Hematopoietic multipotent progenitor cell treated with erythropoietin and hydrocortisone succinate and interleukin-3 and kit ligand, for 8 days (in vitro differentiated cells): ENCODE results near the gene SHMT2.

Experiments
- DNase-seq: peaks from one replicate; pipeline ENCODE4 v3.0.0-alpha.2; 2015

The SHMT2 gene

GRCh38 chr12:57216014-57216911, 13.2 kb upstream of the SHMT2 start, which contains the start of gene NXPH4:
Gene NXPH4, plus strand, starts transcription at chr12:57216794. Its CDS starts 176 bp downstream, at chr12:57216970.
- no peak for DNase-seq

DNA sequence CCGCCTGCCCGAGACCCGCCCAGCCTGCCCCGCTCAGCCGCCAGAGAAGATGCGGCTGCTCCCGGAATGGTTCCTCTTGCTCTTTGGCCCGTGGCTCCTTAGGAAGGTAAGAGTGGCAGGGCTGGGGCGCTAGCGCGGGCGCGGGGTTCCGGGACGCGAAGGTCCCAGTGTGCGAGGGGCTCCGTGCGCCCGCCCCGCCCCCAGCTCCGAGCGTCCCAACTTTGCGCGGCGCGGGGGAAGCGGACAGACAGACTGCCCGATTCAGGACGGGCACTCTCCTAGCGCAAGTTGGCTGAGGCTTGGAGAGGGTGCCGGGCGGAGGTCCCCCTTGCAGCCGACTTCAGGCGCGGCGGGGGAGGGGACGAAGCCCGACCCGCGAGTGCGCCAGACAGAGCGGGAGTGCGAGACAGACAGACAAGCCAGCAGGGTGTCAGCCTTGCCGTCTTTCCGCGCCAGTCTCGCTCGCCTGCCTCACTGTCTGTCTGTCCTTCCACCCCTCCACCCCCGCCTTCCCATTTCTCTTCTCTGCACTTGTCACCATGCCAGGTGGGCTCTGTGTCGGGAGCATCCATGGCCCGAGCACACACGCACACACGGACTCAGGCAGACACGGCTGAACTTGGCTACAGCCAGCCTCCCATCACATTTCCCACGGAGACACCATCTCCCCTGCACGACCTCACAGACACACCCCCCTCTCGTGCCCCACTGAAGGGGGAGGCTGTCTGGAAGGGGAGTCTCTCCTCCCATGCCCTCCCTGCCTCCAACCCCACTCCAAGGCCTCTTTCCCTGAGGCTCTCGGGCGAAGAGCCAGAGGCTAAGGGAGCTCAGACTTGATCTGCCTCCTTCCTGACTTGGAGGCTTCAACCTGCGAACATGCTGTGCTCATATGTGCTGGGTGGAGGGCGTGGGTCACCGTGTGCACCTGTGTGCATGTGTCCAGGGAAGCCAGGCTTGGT, 12.3 kb upstream of the SHMT2 start:
- DNase-seq = no peak

GRCh38 chr12:57218030-57218853, 11.3 kb upstream of the SHMT2 start:
- no peak for DNase-seq

DNA sequence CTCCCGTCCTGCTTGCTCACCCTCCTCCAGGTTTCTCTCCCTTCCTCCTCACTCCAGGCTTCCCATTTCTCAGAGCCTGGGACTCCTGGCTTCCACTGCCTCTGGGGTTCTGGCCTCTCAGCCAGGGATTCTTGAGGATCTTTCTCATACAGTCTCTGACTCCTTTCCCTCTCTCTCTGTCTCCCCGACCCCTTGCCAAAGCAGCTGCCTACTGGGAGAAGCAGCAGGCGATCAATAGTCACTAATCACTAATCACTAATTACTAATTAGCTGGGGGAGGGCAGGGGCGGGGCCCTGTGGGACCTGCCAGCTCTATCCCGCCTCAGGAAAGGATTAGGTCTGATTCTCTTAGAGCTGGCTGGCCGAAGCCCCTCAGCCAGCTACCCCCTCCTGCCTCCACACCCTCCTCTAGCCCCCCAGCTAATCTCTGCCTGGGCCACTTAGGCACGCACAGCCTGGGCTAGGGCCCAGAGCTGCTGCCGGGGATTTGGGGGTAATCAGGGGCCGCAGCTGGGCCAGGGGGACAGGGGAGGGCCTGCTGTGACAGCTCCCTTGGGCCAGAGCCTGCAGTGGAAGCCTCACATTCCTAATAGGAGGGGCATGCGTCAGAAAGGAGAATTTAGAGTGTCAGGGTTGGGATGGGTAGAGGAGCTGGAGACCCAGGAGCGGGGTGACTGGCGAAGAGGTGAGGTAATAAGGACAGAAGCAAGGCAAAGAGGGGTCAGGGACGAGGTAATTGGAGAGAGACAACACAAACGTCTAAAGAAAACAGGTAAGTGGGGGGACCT, 10.1 kb upstream of the SHMT2 start:
- DNase-seq = no peak

GRCh38 chr12:57219993-57220754, 9.3 kb upstream of the SHMT2 start:
- DNase-seq = no peak

DNA sequence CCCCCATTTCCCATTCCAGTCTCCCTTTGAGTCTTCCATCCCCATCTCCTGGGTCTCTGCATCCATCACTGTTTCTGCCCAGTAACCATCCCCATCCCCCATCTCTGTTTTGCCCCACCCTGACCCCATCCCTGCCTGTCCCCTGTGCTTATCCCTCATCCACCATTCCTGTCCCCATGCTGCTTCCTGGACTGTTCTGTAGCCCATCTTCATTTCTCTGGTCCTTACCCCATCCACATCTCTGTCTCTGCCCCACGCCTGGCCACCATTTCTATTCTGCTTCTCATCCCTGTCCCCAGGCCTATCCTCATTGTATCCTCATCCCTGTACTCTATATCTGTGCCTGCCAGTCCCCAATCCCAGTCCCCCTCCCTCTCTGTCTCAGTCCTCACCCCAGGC, 8.7 kb upstream of the SHMT2 start:
- DNase-seq = no peak

GRCh38 chr12:57221169-57221917, 8.2 kb upstream of the SHMT2 start:
- DNase-seq = no peak

DNA sequence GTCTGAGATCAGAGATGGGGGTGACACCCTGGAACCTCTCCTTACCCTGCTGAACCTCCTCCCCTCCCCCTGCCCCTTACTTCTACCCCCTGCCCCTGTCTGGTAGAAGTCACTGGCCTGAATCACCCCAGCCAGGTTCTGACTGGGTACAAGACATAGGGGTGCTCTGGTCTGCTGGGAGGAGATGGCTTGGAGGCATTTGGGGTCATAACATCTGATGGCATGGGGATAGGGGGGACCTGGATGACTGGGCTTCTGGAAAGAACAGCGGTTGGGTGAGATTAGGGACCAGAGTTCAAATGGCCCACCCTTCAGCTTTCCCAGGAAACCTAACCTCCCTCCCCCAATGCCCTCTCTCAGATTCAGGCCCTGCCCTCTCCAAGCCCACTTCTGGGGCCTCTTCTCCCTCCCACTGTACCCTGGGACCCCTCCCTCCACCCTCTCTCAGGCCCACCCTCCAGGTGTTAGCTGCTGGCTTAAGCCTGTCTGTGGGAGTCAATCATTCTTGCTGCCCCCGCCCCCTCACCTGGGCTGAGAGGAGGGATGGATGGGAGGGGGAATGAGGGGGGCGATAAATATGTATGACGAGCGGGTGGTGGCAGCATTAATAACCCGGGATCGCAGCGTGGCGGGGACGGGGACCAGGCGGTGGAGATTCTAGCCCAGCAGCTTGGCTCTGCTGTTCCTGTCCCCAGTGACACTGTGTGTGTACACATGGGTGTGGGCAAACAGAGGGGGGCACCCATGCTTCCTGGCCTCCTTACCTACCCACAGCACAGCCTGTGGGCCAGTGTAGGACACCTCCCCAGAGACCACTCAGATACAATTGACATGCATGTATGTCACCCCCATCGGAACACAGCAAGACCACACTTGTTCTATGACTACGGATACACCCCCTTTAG, 7.0 kb upstream of the SHMT2 start:
- no peak for DNase-seq

- no peak for DNase-seq
Observed at GRCh38 chr12:57223191-57224165, 6.0 kb upstream of the SHMT2 start.

DNA sequence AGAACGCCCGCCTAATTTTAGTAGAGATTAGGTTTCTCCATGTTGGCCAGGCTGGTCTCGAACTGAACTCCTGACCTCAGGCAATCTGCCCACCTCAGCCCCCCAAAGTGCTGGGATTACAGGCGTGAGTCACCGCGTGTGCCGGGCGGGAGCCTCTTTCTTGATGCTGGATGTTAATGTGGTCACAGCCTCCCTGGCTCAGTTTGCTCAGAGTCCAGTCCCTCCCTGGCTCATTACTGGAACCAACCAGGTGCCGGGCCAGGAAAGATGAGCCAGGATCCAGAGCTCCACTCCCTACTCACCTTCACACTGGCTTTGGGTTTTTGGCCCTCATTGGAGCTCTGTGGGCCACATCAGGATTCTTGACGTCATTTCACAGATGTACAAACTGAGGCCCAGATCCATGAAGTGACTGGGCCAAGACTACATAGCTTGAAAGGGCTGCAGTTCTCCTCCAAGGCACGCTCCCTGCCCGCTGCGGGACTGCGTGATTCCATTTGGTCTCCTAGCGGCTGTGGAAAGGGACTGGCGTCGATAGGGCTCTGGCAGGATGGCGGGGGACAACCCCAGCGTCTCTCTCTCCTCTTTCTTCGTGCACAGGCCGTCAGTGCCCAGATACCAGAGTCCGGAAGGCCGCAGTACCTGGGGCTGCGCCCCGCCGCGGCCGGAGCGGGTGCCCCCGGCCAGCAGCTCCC, 5.1 kb upstream of the SHMT2 start:
- DNase-seq = no peak

DNA sequence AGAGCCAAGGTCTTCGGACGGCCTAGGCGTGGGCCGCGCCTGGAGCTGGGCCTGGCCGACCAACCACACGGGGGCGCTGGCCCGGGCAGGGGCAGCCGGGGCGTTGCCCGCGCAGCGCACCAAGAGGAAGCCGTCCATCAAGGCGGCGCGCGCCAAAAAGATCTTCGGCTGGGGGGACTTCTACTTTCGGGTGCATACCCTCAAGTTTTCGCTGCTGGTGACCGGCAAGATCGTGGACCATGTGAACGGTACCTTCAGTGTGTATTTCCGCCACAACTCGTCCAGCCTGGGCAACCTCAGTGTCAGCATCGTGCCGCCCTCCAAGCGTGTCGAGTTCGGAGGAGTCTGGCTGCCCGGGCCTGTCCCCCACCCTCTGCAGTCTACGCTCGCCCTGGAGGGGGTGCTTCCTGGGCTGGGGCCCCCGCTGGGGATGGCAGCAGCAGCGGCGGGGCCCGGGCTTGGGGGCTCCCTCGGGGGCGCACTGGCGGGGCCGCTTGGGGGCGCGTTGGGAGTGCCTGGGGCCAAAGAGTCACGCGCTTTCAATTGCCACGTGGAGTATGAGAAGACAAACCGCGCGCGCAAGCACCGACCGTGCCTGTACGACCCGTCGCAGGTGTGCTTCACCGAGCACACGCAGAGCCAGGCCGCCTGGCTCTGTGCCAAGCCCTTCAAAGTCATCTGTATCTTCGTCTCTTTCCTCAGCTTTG, 4.4 kb upstream of the SHMT2 start:
- peak; percentile 68 for DNase-seq

DNA sequence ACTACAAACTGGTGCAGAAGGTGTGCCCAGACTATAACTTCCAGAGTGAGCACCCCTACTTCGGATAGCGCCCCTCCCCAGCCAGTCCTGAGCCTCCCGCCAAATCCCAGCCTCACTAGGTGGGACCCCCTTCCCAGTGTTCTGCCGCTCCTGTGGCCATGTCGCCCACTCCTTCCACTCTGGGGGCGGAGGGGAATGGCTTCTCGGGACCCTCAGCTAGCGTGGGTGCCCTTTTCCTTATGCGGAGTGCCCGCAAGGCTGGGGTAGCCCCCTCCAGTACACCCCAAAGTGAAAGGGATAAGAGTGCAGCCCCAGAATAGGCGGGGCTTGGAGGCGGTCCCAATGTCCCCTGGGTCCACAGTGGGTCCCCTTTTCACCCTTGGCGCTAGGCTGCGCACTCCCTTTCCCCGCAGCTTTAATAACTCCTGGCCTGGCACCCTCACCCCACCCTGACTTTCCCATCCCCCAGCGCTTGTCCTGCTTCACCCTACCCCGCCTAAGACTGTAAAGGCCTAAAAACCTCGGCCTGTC, 3.8 kb upstream of the SHMT2 start:
- DNase-seq = no peak

DNA sequence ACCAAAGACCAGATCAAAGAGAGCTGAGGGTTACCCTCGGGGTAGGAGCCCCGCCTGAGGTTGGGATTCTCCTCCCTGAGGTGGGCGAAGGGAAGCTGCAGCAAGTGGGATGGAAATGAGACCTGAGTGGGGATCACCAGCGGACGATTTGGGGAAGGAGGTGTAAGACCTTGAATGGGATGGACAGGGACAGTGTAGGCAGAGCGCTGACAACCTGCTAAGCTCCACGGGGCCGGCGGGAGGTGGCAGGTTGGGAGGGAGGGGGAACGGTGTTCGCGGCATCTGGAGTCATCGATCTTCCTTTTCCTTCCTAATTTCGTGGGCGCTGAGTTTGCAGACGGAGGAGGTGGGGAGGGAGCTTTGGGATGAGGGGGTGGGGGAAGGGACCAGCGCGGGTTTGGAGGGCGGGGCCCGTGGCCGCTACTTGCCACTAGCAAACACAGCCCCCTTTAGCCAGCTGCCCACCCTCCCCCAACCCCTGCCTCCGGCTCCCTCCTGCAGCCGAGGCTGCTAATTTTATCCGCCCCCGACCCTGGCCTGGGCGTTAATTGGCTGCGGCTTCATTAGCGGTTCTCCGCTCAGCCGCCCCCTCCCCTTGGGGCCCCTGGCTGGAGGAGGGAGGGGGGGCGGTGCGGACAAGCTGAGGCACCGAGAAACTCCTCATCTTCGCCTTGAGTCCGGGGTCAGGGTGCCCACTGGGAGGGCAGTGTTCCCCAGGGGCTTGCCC, 2.8 kb upstream of the SHMT2 start:
- DNase-seq = no peak

- DNase-seq = no peak
Observed at GRCh38 chr12:57227315-57228115, 2.0 kb upstream of the SHMT2 start.
